HUES48 (cell line): ENCODE measurements around the gene FES.
"Not testable (repeated sequence)": the region's sequence is repeated elsewhere in the genome, so short reads cannot be mapped to it uniquely, and the experiment has no call there.

Experiments used
- H3K27ac ChIP-seq: one replicate; pipeline ENCODE4 v1.7.0; 2013; ENCODE audit warnings: low read depth, low read length, inconsistent platforms
- H3K27me3 ChIP-seq: 2 replicates; pipeline ENCODE4 v1.6.1; 2013; ENCODE audit warnings: mild to moderate bottlenecking, low read length; ENCODE audit not compliant: control insufficient read depth, insufficient read depth
- H3K36me3 ChIP-seq: 2 replicates; pipeline ENCODE4 v1.6.1; 2013; ENCODE audit warnings: low read length; ENCODE audit not compliant: control insufficient read depth, insufficient read depth
- H3K4me1 ChIP-seq: 2 replicates; pipeline ENCODE4 v1.6.1; 2013; ENCODE audit warnings: mild to moderate bottlenecking, low read length; ENCODE audit not compliant: control insufficient read depth, insufficient read depth
- H3K4me3 ChIP-seq: 2 replicates; pipeline ENCODE4 v1.5.1; 2013; ENCODE audit warnings: mild to moderate bottlenecking, low read depth, low read length
- H3K9ac ChIP-seq: 2 replicates; pipeline ENCODE4 v1.6.1; 2013; ENCODE audit warnings: mild to moderate bottlenecking, low read depth, low read length, moderate library complexity
- H3K9me3 ChIP-seq: 2 replicates; pipeline ENCODE4 v1.6.1; 2013; ENCODE audit warnings: low read length; ENCODE audit not compliant: control insufficient read depth, insufficient read depth

The FES gene

GRCh38 chr15:90924375-90924774 is 40.1 kb downstream of the FES start:
- no peaks in the 10 kb centered on the region for H3K27me3 ChIP-seq
- H3K36me3 ChIP-seq, result peaks cover 10% of the 10 kb centered on the region
- H3K27ac ChIP-seq, result no peak overlapping the region
- H3K9me3 ChIP-seq, result no peaks in the 10 kb centered on the region
- H3K4me3 ChIP-seq, result no peak overlapping the region
- no peaks in the 10 kb centered on the region for H3K4me1 ChIP-seq
- no peak overlapping the region for H3K9ac ChIP-seq

GRCh38 chr15:90926766-90927165 is 42.5 kb downstream of the FES start:
- not testable (repeated sequence) for H3K36me3 ChIP-seq

GRCh38 chr15:90928106-90928505 is 43.8 kb downstream of the FES start:
- not testable (repeated sequence) for H3K27ac ChIP-seq, H3K27me3 ChIP-seq, H3K9me3 ChIP-seq, H3K4me3 ChIP-seq, H3K9ac ChIP-seq, H3K36me3 ChIP-seq, H3K4me1 ChIP-seq

More at GRCh38 chr15:90926766-90927165, 42.5 kb downstream of the FES start:
- not testable (repeated sequence) for H3K27me3 ChIP-seq, H3K9ac ChIP-seq, H3K4me1 ChIP-seq, H3K27ac ChIP-seq, H3K4me3 ChIP-seq, H3K9me3 ChIP-seq

- Histone ChIP-seq H3K9ac (no peak overlapping the region), H3K4me1 (peaks cover 9% of the 10 kb centered on the region), H3K4me3 (no peak overlapping the region)
Observed at GRCh38 chr15:90929246-90930019, 45.1 kb downstream of the FES start.

GRCh38 chr15:90930861-90931574 is 46.7 kb downstream of the FES start:
- Histone ChIP-seq H3K4me1 (peaks cover 16% of the 10 kb centered on the region), H3K36me3 (no peaks in the 10 kb centered on the region), H3K27me3 (peaks cover 9% of the 10 kb centered on the region; the same call in 1 of the 2 replicates), H3K27ac (no peak overlapping the region), H3K9ac (no peak overlapping the region), H3K4me3 (0 out of 2 replicates have a peak overlapping the region, but pooled peaks have one; percentile 84), H3K9me3 (no peaks in the 10 kb centered on the region)

More at GRCh38 chr15:90929246-90930019, 45.1 kb downstream of the FES start:
- no peaks in the 10 kb centered on the region for H3K9me3 ChIP-seq
- H3K27ac ChIP-seq, result no peak overlapping the region
- peaks cover 9% of the 10 kb centered on the region; the same call in 1 of the 2 replicates for H3K27me3 ChIP-seq
- H3K36me3 ChIP-seq, result no peaks in the 10 kb centered on the region

GRCh38 chr15:90931575-90931827 is 47.2 kb downstream of the FES start:
- H3K36me3 ChIP-seq, result peaks cover under 1% of the 10 kb centered on the region; the same call in 1 of the 2 replicates
- peaks cover 21% of the 10 kb centered on the region for H3K4me1 ChIP-seq
- no peak overlapping the region for H3K27ac ChIP-seq

GRCh38 chr15:90931828-90932659 is 47.7 kb downstream of the FES start, which contains the start of gene HDDC3:
TSS of gene HDDC3 (minus strand) at chr15:90932549. CDS start at chr15:90932540, 9 bp downstream.
- H3K9me3 ChIP-seq, result no peaks in the 10 kb centered on the region
- no peak within 1 kb of the TSS for H3K27ac ChIP-seq
- peaks cover 9% of the 10 kb centered on the region; the same call in 1 of the 2 replicates for H3K27me3 ChIP-seq
- peaks cover 6% of the 10 kb centered on the region for H3K36me3 ChIP-seq
- H3K4me1 ChIP-seq, result peaks cover 24% of the 10 kb centered on the region
- peak within 1 kb of the TSS; percentile 38 for H3K9ac ChIP-seq
- peak within 1 kb of the TSS; percentile 84 for H3K4me3 ChIP-seq

More at GRCh38 chr15:90931575-90931827, 47.2 kb downstream of the FES start:
- Histone ChIP-seq H3K9me3 (no peaks in the 10 kb centered on the region), H3K4me3 (peak overlapping the region; percentile 84), H3K27me3 (peaks cover 9% of the 10 kb centered on the region; the same call in 1 of the 2 replicates), H3K9ac (no peak overlapping the region)

GRCh38 chr15:90932660-90932991 is 48.3 kb downstream of the FES start:
- Histone ChIP-seq H3K27ac (no peak overlapping the region), H3K4me3 (peak overlapping the region; percentile 84; the same call in 1 of the 2 replicates), H3K4me1 (peaks cover 24% of the 10 kb centered on the region), H3K27me3 (peaks cover 9% of the 10 kb centered on the region; the same call in 1 of the 2 replicates), H3K9me3 (no peaks in the 10 kb centered on the region), H3K36me3 (peaks cover 10% of the 10 kb centered on the region), H3K9ac (no peak overlapping the region)

- no peak overlapping the region for H3K27ac ChIP-seq
- H3K9me3 ChIP-seq, result no peaks in the 10 kb centered on the region
- peaks cover 24% of the 10 kb centered on the region for H3K4me1 ChIP-seq
Observed at GRCh38 chr15:90933301-90933700, 49.0 kb downstream of the FES start.

GRCh38 chr15:90934256-90934948 is 50.1 kb downstream of the FES start:
- Histone ChIP-seq H3K27ac (no peak overlapping the region), H3K9ac (no peak overlapping the region), H3K9me3 (no peaks in the 10 kb centered on the region), H3K27me3 (peaks cover 9% of the 10 kb centered on the region; the same call in 1 of the 2 replicates), H3K4me1 (peaks cover 24% of the 10 kb centered on the region), H3K4me3 (peak overlapping the region; percentile 73), H3K36me3 (peaks cover 21% of the 10 kb centered on the region)

More at GRCh38 chr15:90933301-90933700, 49.0 kb downstream of the FES start:
- peaks cover 15% of the 10 kb centered on the region for H3K36me3 ChIP-seq
- peaks cover 9% of the 10 kb centered on the region; the same call in 1 of the 2 replicates for H3K27me3 ChIP-seq
- no peak overlapping the region for H3K9ac ChIP-seq
- H3K4me3 ChIP-seq, result no peak overlapping the region
